GM10266 (cell line): Measurements from ENCODE around the gene MED9.

Experiments used
- DNase-seq: peaks from one replicate; pipeline ENCODE4 v3.0.0; 2012; ENCODE audit errors: extremely low spot score
- CTCF ChIP-seq: IDR thresholded peaks from 2 replicates; pipeline ENCODE4 v1.5.1; 2012; ENCODE audit warnings: mild to moderate bottlenecking, low read depth; ENCODE audit not compliant: control insufficient read depth, insufficient read depth; ENCODE audit errors: missing control alignments

The MED9 gene

GRCh38 chr17:17528696-17529652 is 52.2 kb downstream of the MED9 start:
- no peak for TF ChIP-seq CTCF
- no peak for DNase-seq

- DNase-seq: no peak
- no peak for TF ChIP-seq CTCF
Observed at GRCh38 chr17:17531156-17531555, 54.4 kb downstream of the MED9 start.

GRCh38 chr17:17532991-17533390 is 56.2 kb downstream of the MED9 start:
- TF ChIP-seq CTCF: no peak
- no peak for DNase-seq

DNA sequence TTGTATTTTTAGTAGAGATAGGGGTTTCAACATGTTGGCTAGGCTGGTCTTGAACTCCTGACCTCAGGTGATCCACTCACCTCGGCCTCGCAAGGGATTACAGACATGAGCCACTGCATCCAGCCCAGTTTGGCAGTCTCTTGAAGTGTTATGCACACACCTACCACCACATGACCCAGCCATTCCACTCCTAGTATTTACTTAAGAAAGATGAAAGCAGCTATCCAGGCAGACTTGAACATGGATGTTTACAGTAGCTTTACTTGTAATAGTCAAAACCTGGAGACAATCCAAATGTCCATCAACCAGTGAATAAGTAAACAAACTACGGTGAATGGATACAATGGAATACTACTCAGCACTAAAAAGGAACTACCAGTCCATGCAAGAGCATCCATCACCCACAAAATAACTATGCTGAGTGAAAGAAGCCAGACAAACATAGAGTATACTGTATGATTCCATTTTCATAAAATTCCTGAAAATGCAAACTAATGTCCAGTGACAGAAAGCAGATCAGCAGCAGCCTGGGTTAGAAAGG is 57.2 kb downstream of the MED9 start:
- no peak for DNase-seq
- TF ChIP-seq CTCF: no peak

- DNase-seq: no peak
Observed at GRCh38 chr17:17535957-17536356, 59.2 kb downstream of the MED9 start.

GRCh38 chr17:17536702-17537101 is 59.9 kb downstream of the MED9 start:
- TF ChIP-seq CTCF: no peak
- DNase-seq: no peak

More at GRCh38 chr17:17535957-17536356, 59.2 kb downstream of the MED9 start:
- no peak for TF ChIP-seq CTCF

GRCh38 chr17:17537311-17538099 is 60.7 kb downstream of the MED9 start:
- no peak for TF ChIP-seq CTCF
- DNase-seq: no peak
